Stimulated activated naive CD8-positive, alpha-beta T cell treated with anti-CD3 and anti-CD28 coated beads, Interleukin-15, Interleukin-2, amounts not matched to agents 100 ng/mL and 50 ng/mL, for 24 hours (primary cell): Measurements from ENCODE around the gene C19orf12.

ENCODE experiments used
- H3K27ac Mint-ChIP-seq: one replicate; pipeline ENCODE4 v1.8.0; 2021; ENCODE audit warnings: mild to moderate bottlenecking, mixed read lengths
- H3K27me3 Mint-ChIP-seq: one replicate; pipeline ENCODE4 v1.8.0; 2021; ENCODE audit warnings: mixed read lengths
- H3K36me3 Mint-ChIP-seq: one replicate; pipeline ENCODE4 v1.8.0; 2021; ENCODE audit warnings: low read depth, mixed read lengths
- H3K4me1 Mint-ChIP-seq: one replicate; pipeline ENCODE4 v1.8.0; 2021; ENCODE audit warnings: low read depth, mixed read lengths
- H3K4me3 Mint-ChIP-seq: one replicate; pipeline ENCODE4 v1.8.0; 2021; ENCODE audit warnings: mild to moderate bottlenecking, mixed read lengths
- H3K9me3 Mint-ChIP-seq: one replicate; pipeline ENCODE4 v1.8.0; 2021; ENCODE audit warnings: mixed read lengths

Gene C19orf12

GRCh38 chr19:29745253-29745652 lies 30.2 kb upstream of the C19orf12 start:
- Mint-ChIP-seq H3K36me3 (no peaks in the 10 kb centered on the region), H3K4me3 (no peak overlapping the region), H3K27ac (no peak overlapping the region), H3K9me3 (no peaks in the 10 kb centered on the region), H3K27me3 (no peaks in the 10 kb centered on the region), H3K4me1 (no peaks in the 10 kb centered on the region)

- Mint-ChIP-seq H3K36me3 (no peaks in the 10 kb centered on the region), H3K4me3 (no peak overlapping the region), H3K4me1 (no peaks in the 10 kb centered on the region), H3K27ac (no peak overlapping the region), H3K9me3 (no peaks in the 10 kb centered on the region), H3K27me3 (no peaks in the 10 kb centered on the region)
Measured at GRCh38 chr19:29743681-29744080, 28.6 kb upstream of the C19orf12 start.

GRCh38 chr19:29741776-29742175 lies 26.7 kb upstream of the C19orf12 start:
- Mint-ChIP-seq H3K9me3 (no peaks in the 10 kb centered on the region), H3K4me1 (no peaks in the 10 kb centered on the region), H3K36me3 (no peaks in the 10 kb centered on the region), H3K27me3 (no peaks in the 10 kb centered on the region), H3K4me3 (no peak overlapping the region), H3K27ac (no peak overlapping the region)

- no peak overlapping the region for H3K4me3 Mint-ChIP-seq
- no peaks in the 10 kb centered on the region for H3K27me3 Mint-ChIP-seq
Measured at GRCh38 chr19:29741226-29741625, 26.2 kb upstream of the C19orf12 start.

GRCh38 chr19:29737461-29738000 lies 22.5 kb upstream of the C19orf12 start:
- Mint-ChIP-seq H3K36me3 (no peaks in the 10 kb centered on the region), H3K9me3 (no peaks in the 10 kb centered on the region), H3K27ac (no peak overlapping the region), H3K4me1 (no peaks in the 10 kb centered on the region), H3K4me3 (no peak overlapping the region), H3K27me3 (no peaks in the 10 kb centered on the region)

More at GRCh38 chr19:29741226-29741625, 26.2 kb upstream of the C19orf12 start:
- Mint-ChIP-seq H3K4me1 (no peaks in the 10 kb centered on the region), H3K36me3 (no peaks in the 10 kb centered on the region), H3K27ac (no peak overlapping the region), H3K9me3 (no peaks in the 10 kb centered on the region)

- H3K4me1 Mint-ChIP-seq, result no peaks in the 10 kb centered on the region
- H3K9me3 Mint-ChIP-seq, result no peaks in the 10 kb centered on the region
- H3K36me3 Mint-ChIP-seq, result no peaks in the 10 kb centered on the region
- no peak overlapping the region for H3K4me3 Mint-ChIP-seq
- no peak overlapping the region for H3K27ac Mint-ChIP-seq
- H3K27me3 Mint-ChIP-seq, result no peaks in the 10 kb centered on the region
Measured at GRCh38 chr19:29735829-29736228, 20.8 kb upstream of the C19orf12 start.

GRCh38 chr19:29731331-29731850 lies 16.3 kb upstream of the C19orf12 start:
- Mint-ChIP-seq H3K4me3 (no peak overlapping the region), H3K4me1 (no peaks in the 10 kb centered on the region), H3K27ac (no peak overlapping the region), H3K36me3 (no peaks in the 10 kb centered on the region), H3K9me3 (no peaks in the 10 kb centered on the region), H3K27me3 (no peaks in the 10 kb centered on the region)

- Mint-ChIP-seq H3K9me3 (no peaks in the 10 kb centered on the region), H3K36me3 (no peaks in the 10 kb centered on the region), H3K4me3 (no peak overlapping the region), H3K27ac (no peak overlapping the region), H3K27me3 (peaks cover 3% of the 10 kb centered on the region), H3K4me1 (peaks cover 14% of the 10 kb centered on the region)
Measured at GRCh38 chr19:29727906-29728305, 12.8 kb upstream of the C19orf12 start.

- Mint-ChIP-seq H3K27ac (no peak overlapping the region), H3K4me3 (no peak overlapping the region), H3K9me3 (no peaks in the 10 kb centered on the region), H3K36me3 (no peaks in the 10 kb centered on the region), H3K27me3 (peaks cover 3% of the 10 kb centered on the region), H3K4me1 (peaks cover 14% of the 10 kb centered on the region)
Measured at GRCh38 chr19:29724746-29725145, 9.7 kb upstream of the C19orf12 start.

- Mint-ChIP-seq H3K4me3 (peak overlapping the region; percentile 51), H3K4me1 (peaks cover 14% of the 10 kb centered on the region), H3K27me3 (peaks cover 3% of the 10 kb centered on the region), H3K27ac (peak overlapping the region; percentile 49), H3K9me3 (no peaks in the 10 kb centered on the region), H3K36me3 (no peaks in the 10 kb centered on the region)
Measured at GRCh38 chr19:29724102-29724641, 9.1 kb upstream of the C19orf12 start.

GRCh38 chr19:29717051-29717450 lies 2.0 kb upstream of the C19orf12 start:
- Mint-ChIP-seq H3K9me3 (no peaks in the 10 kb centered on the region), H3K36me3 (peaks cover 18% of the 10 kb centered on the region), H3K27me3 (no peaks in the 10 kb centered on the region), H3K27ac (peak overlapping the region; percentile 98), H3K4me1 (peaks cover 40% of the 10 kb centered on the region), H3K4me3 (no peak overlapping the region)

GRCh38 chr19:29715701-29716581 lies 880 bp upstream of the C19orf12 start:
- peak overlapping the region; percentile 95 for H3K4me3 Mint-ChIP-seq
- H3K27ac Mint-ChIP-seq, result peak overlapping the region; percentile 98
- no peaks in the 10 kb centered on the region for H3K9me3 Mint-ChIP-seq
- H3K27me3 Mint-ChIP-seq, result no peaks in the 10 kb centered on the region
- H3K36me3 Mint-ChIP-seq, result peaks cover 18% of the 10 kb centered on the region
- peaks cover 51% of the 10 kb centered on the region for H3K4me1 Mint-ChIP-seq

GRCh38 chr19:29714371-29714952 lies 599 bp downstream of the C19orf12 start:
- H3K36me3 Mint-ChIP-seq, result peaks cover 18% of the 10 kb centered on the region
- H3K9me3 Mint-ChIP-seq, result no peaks in the 10 kb centered on the region
- peak overlapping the region; percentile 96 for H3K4me3 Mint-ChIP-seq
- peaks cover 66% of the 10 kb centered on the region for H3K4me1 Mint-ChIP-seq
- H3K27ac Mint-ChIP-seq, result peak overlapping the region; percentile 95
- no peaks in the 10 kb centered on the region for H3K27me3 Mint-ChIP-seq

- Mint-ChIP-seq H3K27me3 (no peaks in the 10 kb centered on the region), H3K4me1 (peaks cover 80% of the 10 kb centered on the region), H3K9me3 (no peaks in the 10 kb centered on the region), H3K4me3 (peak overlapping the region; percentile 96), H3K36me3 (peaks cover 27% of the 10 kb centered on the region), H3K27ac (peak overlapping the region; percentile 95)
Measured at GRCh38 chr19:29712744-29713516, 2.1 kb downstream of the C19orf12 start.
